ENCODE results near the gene C2CD3. TPM values are rescaled to one million over a fixed set of nuclear protein-coding genes. Genes with fewer than 3 reads are reported as not detected.
A peak's percentile ranks its signal among the peaks of the same experiment; 100 is the strongest.

The C2CD3 gene
- total and polyA plus RNA-seq, 2 of the 4 experiments (the other 2 are of a cell fraction) = 11.1 to 19.2 TPM

DNA sequence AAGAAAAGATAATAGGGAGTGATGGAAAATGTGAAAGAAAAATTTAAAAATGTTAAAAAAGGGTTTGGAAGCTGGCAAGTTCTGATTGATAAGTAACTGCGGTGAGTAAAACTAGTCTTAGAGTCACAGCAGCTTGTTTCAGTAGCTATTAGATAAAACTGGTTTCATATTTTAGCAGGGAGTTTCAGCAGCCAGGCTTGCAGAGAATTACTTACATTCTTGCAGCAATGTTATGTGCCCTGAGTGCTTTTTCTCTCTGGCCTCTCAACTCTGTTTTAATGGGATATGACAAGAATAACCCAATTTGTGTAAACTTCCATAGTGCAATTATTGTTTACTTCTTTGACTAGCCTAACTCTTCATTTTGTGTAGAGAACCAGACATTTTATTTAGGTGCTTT lies 33.9 kb upstream of the C2CD3 start:
- Histone ChIP-seq H3K4me3 (ENCODE audit: insufficient read depth, low read depth, low read length) (no peak overlapping the region), H3K27me3 (ENCODE audit: control insufficient read depth, insufficient read depth, low read length) (no peaks in the 10 kb centered on the region), H3K9me1 (ENCODE audit: insufficient read depth, low read length) (no peaks in the 10 kb centered on the region; the same call in 1 of the 2 replicates), H4K5ac (ENCODE audit: low read depth, low read length) (no peak overlapping the region), H2AFZ (replicated peaks; ENCODE audit: low read length, poor library complexity) (no peak overlapping the region), H3K36me3 (ENCODE audit: control insufficient read depth, insufficient read depth, low read length) (peaks cover 8% of the 10 kb centered on the region), H3K27ac (ENCODE audit: insufficient read depth, low read length) (no peak overlapping the region), H3K56ac (ENCODE audit: extremely low read depth, insufficient read depth, low read length) (no peak overlapping the region), H2AK5ac (ENCODE audit: low read depth, low read length) (no peak overlapping the region), H2BK5ac (ENCODE audit: low read depth, low read length, poor library complexity, severe bottlenecking) (no peak overlapping the region), H3K4me1 (ENCODE audit: control insufficient read depth, insufficient read depth, low read length) (no peaks in the 10 kb centered on the region), H2BK15ac (ENCODE audit: low read depth, low read length) (no peak overlapping the region), H2BK120ac (ENCODE audit: low read depth, low read length) (no peak overlapping the region), H3K18ac (ENCODE audit: low read depth, low read length) (no peak overlapping the region), H3K79me1 (ENCODE audit: low read depth in 1 of 2, low read length in 2 of 2) (peaks cover 8 to 20% of the 10 kb centered on the region in 2 experiments; a peak in 3 of 4 replicates), H3K4me2 (ENCODE audit: low read depth, low read length) (no peak overlapping the region), H3K9me3 (ENCODE audit: control insufficient read depth, insufficient read depth, low read length) (no peaks in the 10 kb centered on the region), H3K23ac (ENCODE audit: low read depth, low read length) (no peak overlapping the region), H3K4ac (ENCODE audit: low read depth, low read length) (no peak overlapping the region), H3K14ac (replicated peaks; ENCODE audit: low read depth, low read length) (no peak overlapping the region), H3K9ac (ENCODE audit: low read depth, low read length) (no peak overlapping the region), H2AK9ac (replicated peaks; ENCODE audit: low read depth, low read length, poor library complexity) (no peak overlapping the region), H4K91ac (ENCODE audit: insufficient read depth, low read depth, low read length) (no peak overlapping the region), H4K8ac (ENCODE audit: low read depth in 2 of 2, low read length in 2 of 2) (no peak overlapping the region), H2BK20ac (ENCODE audit: low read depth, low read length) (no peak overlapping the region), H4K20me1 (ENCODE audit: insufficient read depth, low read length) (no peaks in the 10 kb centered on the region)
- DNase-seq (no peak), ATAC-seq (ENCODE audit: low read depth) (0 out of 2 replicates have a peak, but pooled peaks have one; percentile 37)
- intact Hi-C loops (cut with micrococcal nuclease) = no loop called here
- 90% methylated on average over 1 of the region's 1 CpG; no CpG with 5 or more reads in 1 of the 2 experiments for WGBS, 2 experiments (ENCODE audit: extremely low coverage in 2 of 2, insufficient read length in 1 of 2)
- ChIA-PET CTCF (no interaction called here), POLR2A (ENCODE audit: unreplicated experiment) (no interaction called here)
- dilution Hi-C loops (cut with HindIII; ENCODE audit: low sequenced_read_pairs, unreplicated experiment) = no loop called here
- no TSS peak for BruUV-seq (replicated peaks)
- TF ChIP-seq MXI1 (IDR thresholded peaks at IDR 0.05; ENCODE audit: borderline replicate concordance, low read depth, low read length) (no peak), SMC3 (IDR thresholded peaks at IDR 0.05; ENCODE audit: low read depth, low read length) (no peak), RCOR1 (IDR thresholded peaks at IDR 0.05; ENCODE audit: insufficient replicate concordance, low read length) (no peak), FOS (IDR thresholded peaks at IDR 0.05; ENCODE audit: low read depth, low read length) (no peak), MAFK (IDR thresholded peaks at IDR 0.05; ENCODE audit: low read depth, low read length) (no peak)
- TF ChIP-seq, protein P1, sequence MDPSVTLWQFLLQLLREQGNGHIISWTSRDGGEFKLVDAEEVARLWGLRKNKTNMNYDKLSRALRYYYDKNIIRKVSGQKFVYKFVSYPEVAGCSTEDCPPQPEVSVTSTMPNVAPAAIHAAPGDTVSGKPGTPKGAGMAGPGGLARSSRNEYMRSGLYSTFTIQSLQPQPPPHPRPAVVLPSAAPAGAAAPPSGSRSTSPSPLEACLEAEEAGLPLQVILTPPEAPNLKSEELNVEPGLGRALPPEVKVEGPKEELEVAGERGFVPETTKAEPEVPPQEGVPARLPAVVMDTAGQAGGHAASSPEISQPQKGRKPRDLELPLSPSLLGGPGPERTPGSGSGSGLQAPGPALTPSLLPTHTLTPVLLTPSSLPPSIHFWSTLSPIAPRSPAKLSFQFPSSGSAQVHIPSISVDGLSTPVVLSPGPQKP (IDR thresholded peaks at IDR 0.05; ENCODE audit: borderline replicate concordance, low read depth, low read length) = no peak
- TF ChIP-seq, protein P2, sequence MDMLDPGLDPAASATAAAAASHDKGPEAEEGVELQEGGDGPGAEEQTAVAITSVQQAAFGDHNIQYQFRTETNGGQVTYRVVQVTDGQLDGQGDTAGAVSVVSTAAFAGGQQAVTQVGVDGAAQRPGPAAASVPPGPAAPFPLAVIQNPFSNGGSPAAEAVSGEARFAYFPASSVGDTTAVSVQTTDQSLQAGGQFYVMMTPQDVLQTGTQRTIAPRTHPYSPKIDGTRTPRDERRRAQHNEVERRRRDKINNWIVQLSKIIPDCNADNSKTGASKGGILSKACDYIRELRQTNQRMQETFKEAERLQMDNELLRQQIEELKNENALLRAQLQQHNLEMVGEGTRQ (IDR thresholded peaks at IDR 0.05; ENCODE audit: low read depth, low read length) = no peak
- in situ Hi-C loops (cut with MboI; ENCODE audit: low sequenced_read_pairs) = no loop called here
